Neural crest cell (in vitro differentiated cells): ENCODE measurements around the gene TESMIN. TPM values are rescaled to one million over a fixed set of nuclear protein-coding genes. Genes with fewer than 3 reads are reported as not detected.

Source experiments
- DNase-seq: peaks from one replicate; pipeline ENCODE4 v3.0.0; 2021; ENCODE audit warnings: low read depth, mixed read lengths, low spot score
- H3K27ac Mint-ChIP-seq: one replicate; pipeline ENCODE4 v1.8.0; 2021; ENCODE audit warnings: mild to moderate bottlenecking, mixed read lengths; ENCODE audit not compliant: unreplicated experiment
- H3K27me3 Mint-ChIP-seq: 2 replicates; pipeline ENCODE4 v1.8.0; 2021; ENCODE audit warnings: low read depth, mild to moderate bottlenecking, mixed read lengths
- H3K36me3 Mint-ChIP-seq: 2 replicates; pipeline ENCODE4 v1.8.0; 2021; ENCODE audit warnings: low read depth, mild to moderate bottlenecking, mixed read lengths
- H3K4me1 Mint-ChIP-seq: 2 replicates; pipeline ENCODE4 v1.8.0; 2021; ENCODE audit warnings: mixed read lengths
- H3K4me3 Mint-ChIP-seq: one replicate; pipeline ENCODE4 v1.8.0; 2021; ENCODE audit warnings: mild to moderate bottlenecking, mixed read lengths
- H3K9me3 Mint-ChIP-seq: 2 replicates; pipeline ENCODE4 v1.8.0; 2021; ENCODE audit warnings: mixed read lengths
- CTCF ChIP-seq: fragments of 200-600 bp; sonication (generic); conservative IDR thresholded peaks from 2 replicates; pipeline ENCODE4 v1.5.0; 2021; ENCODE audit warnings: antibody characterized with exemption, mild to moderate bottlenecking
- total RNA-seq: library from RNA; stranded (reverse); gene quantifications from 2 replicates; pipeline ENCODE4 v1.2.1, GENCODE V29; 2021

TESMIN gene
- total RNA-seq, 1 donor from 2014 or later, result 6.8 TPM

- H3K36me3 Mint-ChIP-seq, result no peaks in the 10 kb centered on the region
- no peak for TF ChIP-seq CTCF
- H3K4me3 Mint-ChIP-seq, result no peak overlapping the region
- peaks cover 5% of the 10 kb centered on the region for H3K4me1 Mint-ChIP-seq
- no peak overlapping the region for H3K27ac Mint-ChIP-seq
- no peaks in the 10 kb centered on the region for H3K27me3 Mint-ChIP-seq
- no peak for DNase-seq
- H3K9me3 Mint-ChIP-seq, result no peaks in the 10 kb centered on the region
Observed at GRCh38 chr11:68783216-68783821, 32.0 kb upstream of the TESMIN start.

- no peaks in the 10 kb centered on the region for H3K9me3 Mint-ChIP-seq
- H3K4me3 Mint-ChIP-seq, result no peak overlapping the region
- peaks cover 5% of the 10 kb centered on the region for H3K4me1 Mint-ChIP-seq
- no peak overlapping the region for H3K27ac Mint-ChIP-seq
- TF ChIP-seq CTCF, result no peak
- no peaks in the 10 kb centered on the region for H3K27me3 Mint-ChIP-seq
- H3K36me3 Mint-ChIP-seq, result no peaks in the 10 kb centered on the region
- DNase-seq, result no peak
Observed at GRCh38 chr11:68782711-68783110, 31.4 kb upstream of the TESMIN start.

- H3K4me1 Mint-ChIP-seq, result peaks cover 5% of the 10 kb centered on the region
- H3K27ac Mint-ChIP-seq, result no peak overlapping the region
- no peak for DNase-seq
- H3K36me3 Mint-ChIP-seq, result no peaks in the 10 kb centered on the region
- no peak for TF ChIP-seq CTCF
- no peaks in the 10 kb centered on the region for H3K27me3 Mint-ChIP-seq
- H3K4me3 Mint-ChIP-seq, result no peak overlapping the region
- H3K9me3 Mint-ChIP-seq, result no peaks in the 10 kb centered on the region
Observed at GRCh38 chr11:68780829-68781228, 29.5 kb upstream of the TESMIN start.

- no peak for TF ChIP-seq CTCF
- no peaks in the 10 kb centered on the region for H3K36me3 Mint-ChIP-seq
- H3K4me3 Mint-ChIP-seq, result no peak overlapping the region
- H3K27ac Mint-ChIP-seq, result no peak overlapping the region
- DNase-seq, result no peak
- H3K9me3 Mint-ChIP-seq, result no peaks in the 10 kb centered on the region
- H3K27me3 Mint-ChIP-seq, result peaks cover 5% of the 10 kb centered on the region
- H3K4me1 Mint-ChIP-seq, result peaks cover 5% of the 10 kb centered on the region
Observed at GRCh38 chr11:68778205-68778604, 26.9 kb upstream of the TESMIN start.

- Mint-ChIP-seq H3K27me3 (peaks cover 5% of the 10 kb centered on the region), H3K4me3 (no peak overlapping the region), H3K27ac (no peak overlapping the region), H3K36me3 (no peaks in the 10 kb centered on the region), H3K9me3 (no peaks in the 10 kb centered on the region), H3K4me1 (peaks cover 5% of the 10 kb centered on the region)
- no peak for DNase-seq
- no peak for TF ChIP-seq CTCF
Observed at GRCh38 chr11:68776442-68777235, 25.3 kb upstream of the TESMIN start.
